Sigmoid colon (tissue), 7 donors: ENCODE results near the gene IGSF9. TPM values are rescaled to one million over a fixed set of nuclear protein-coding genes. Genes with fewer than 3 reads are reported as not detected.

ENCODE experiments used
- DNase-seq: peaks from one replicate; pipeline ENCODE4 v3.0.0-alpha.2; 2019
- H3K27ac ChIP-seq, 4 donors: fragments of 200-600 bp; sonication (generic); one replicate each; pipeline ENCODE4 v1.5.1; 2016 to 2019; ENCODE audit warnings: mild to moderate bottlenecking in 1 of 4
- H3K27me3 ChIP-seq, 3 donors: fragments of 200-600 bp; sonication (generic); one replicate each; pipeline ENCODE4 v1.5.1; 2019; ENCODE audit warnings: mild to moderate bottlenecking in 1 of 3
- H3K36me3 ChIP-seq, 4 donors: fragments of 200-600 bp; sonication (generic); one replicate each; pipeline ENCODE4 v1.5.1; 2016 to 2019
- H3K4me1 ChIP-seq, 4 donors: fragments of 200-600 bp; sonication (generic); one replicate each; pipeline ENCODE4 v1.5.1; 2017 to 2019
- H3K4me3 ChIP-seq, 4 donors: fragments of 200-600 bp; sonication (generic); one replicate each; pipeline ENCODE4 v1.5.1; 2017 to 2019; ENCODE audit warnings: mild to moderate bottlenecking in 2 of 4, moderate library complexity in 1 of 4
- H3K9me3 ChIP-seq, 4 donors: fragments of 200-600 bp in 3 of 4; sonication (generic) in 3 of 4; one replicate each; pipeline versions ENCODE4 v1.5.1 to v1.6.1; 2013 to 2019
- CTCF ChIP-seq, 4 experiments: fragments of 450-650 bp in 3 of 4; fragments of 200-600 bp in 1 of 4; IDR thresholded peaks; one replicate each; pipeline ENCODE4 v1.5.1; 2016 to 2019; ENCODE audit warnings: antibody characterized with exemption in 4 of 4, mild to moderate bottlenecking in 3 of 4, moderate library complexity in 2 of 4
- EP300 ChIP-seq, 4 donors: sonication (generic); formaldehyde crosslinking; IDR thresholded peaks; one replicate each; pipeline ENCODE4 v1.6.1; 2017; ENCODE audit warnings: antibody characterized with exemption in 4 of 4
- POLR2A ChIP-seq, 2 donors: fragments of 450-650 bp; IDR thresholded peaks; one replicate each; pipeline ENCODE4 v1.6.1; 2016; ENCODE audit warnings: antibody characterized with exemption in 2 of 2, mild to moderate bottlenecking in 2 of 2, moderate library complexity in 2 of 2
- POLR2AphosphoS5 ChIP-seq, 4 donors: sonication (generic); formaldehyde crosslinking; IDR thresholded peaks; one replicate each; pipeline ENCODE4 v1.6.1; 2017; ENCODE audit warnings: antibody characterized with exemption in 4 of 4
- WGBS, 2 donors: extraction: QIAGEN DNeasy Blood & Tissue Kit; methylation state at CpG; one replicate each; pipeline ENCODE4 v1.1.7; 2013; 5-methylcytosine and 5-hydroxymethylcytosine counted together
- intact Hi-C: fragments of 100-400 bp; cut with DNase I; formaldehyde crosslinking; loops from one replicate; pipeline ENCODE4 v1.15.1; 2023
- polyA plus RNA-seq, 3 donors: library from polyadenylated mRNA; stranded (reverse); fragments of 200-250 nt; gene quantifications; one replicate each; pipeline ENCODE4 v1.2.3, GENCODE V29; 2013
- total RNA-seq, 4 donors: library from RNA; depleted of rRNA; stranded (reverse); fragments of >200 nt; gene quantifications; one replicate each; pipeline ENCODE4 v1.1.0, GENCODE V29; 2016
- donor health status: healthy with polysubstance abuse.
- donor health status: Bipolar disorder and iron deficiency.
- donor health status: healthy.

Gene IGSF9
- total and polyA plus RNA-seq, 7 donors: under 0.01 to 16.3 (median 9.2) TPM; not detected in 3

- H3K9me3 ChIP-seq: no peaks in the 10 kb centered on the region
- no peaks in the 10 kb centered on the region for H3K36me3 ChIP-seq
- H3K4me1 ChIP-seq: peaks cover 0 to 30% (median 20%) of the 10 kb centered on the region in 4 donors
- intact Hi-C loops: loop anchor here (5.0 kb wide), 1 partner anchor 164 kb away; the partner anchor contains the start of gene DUSP23
- H3K27ac ChIP-seq: peak overlapping the region in 2 of 4 donors; percentile 17 to 21
- H3K4me3 ChIP-seq: peak overlapping the region in 3 of 4 donors; percentile 44 to 51 (median 48)
- no peaks in the 10 kb centered on the region for H3K27me3 ChIP-seq
- no peak for DNase-seq
- TF ChIP-seq POLR2A (IDR thresholded peaks at IDR 0.05): no peak
- 48 to 59% methylated on average over 9 of the region's 9 CpGs for WGBS, 2 donors
Measured at GRCh38 chr1:159946242-159947187, 1.1 kb upstream of the IGSF9 start.

GRCh38 chr1:159944623-159945455 lies 574 bp downstream of the IGSF9 start:
- Histone ChIP-seq H3K4me3 (peak overlapping the region; percentile 18 to 51 (median 46)), H3K27ac (no peak overlapping the region), H3K27me3 (no peaks in the 10 kb centered on the region)

GRCh38 chr1:159943908-159944622 lies 1.3 kb downstream of the IGSF9 start:
- H3K27ac ChIP-seq: no peak overlapping the region
- intact Hi-C loops: no loop called here

More at GRCh38 chr1:159944623-159945455, 574 bp downstream of the IGSF9 start:
- Histone ChIP-seq H3K36me3 (no peaks in the 10 kb centered on the region), H3K4me1 (peaks cover 0 to 29% (median 20%) of the 10 kb centered on the region in 4 donors), H3K9me3 (no peaks in the 10 kb centered on the region)
- whole genome bisulfite sequencing, 2 donors: 41 to 45% methylated on average over 11 of the region's 11 CpGs
- intact Hi-C loops: loop anchor here (5.0 kb wide), 1 partner anchor 163 kb away; the partner anchor contains the start of gene DUSP23
- DNase-seq: no peak
- TF ChIP-seq EP300 (IDR thresholded peaks at IDR 0.05): no peak
- TF ChIP-seq POLR2A (IDR thresholded peaks at IDR 0.05): no peak
- no peak for TF ChIP-seq CTCF (IDR thresholded peaks at IDR 0.05)
- TF ChIP-seq POLR2AphosphoS5 (IDR thresholded peaks at IDR 0.05): no peak

GRCh38 chr1:159943278-159943640 lies 2.2 kb downstream of the IGSF9 start:
- DNase-seq: no peak
- Histone ChIP-seq H3K36me3 (no peaks in the 10 kb centered on the region), H3K4me3 (no peak overlapping the region), H3K9me3 (no peaks in the 10 kb centered on the region), H3K4me1 (peaks cover 0 to 15% (median 15%) of the 10 kb centered on the region in 4 donors), H3K27me3 (no peaks in the 10 kb centered on the region), H3K27ac (no peak overlapping the region)
- TF ChIP-seq POLR2A (IDR thresholded peaks at IDR 0.05): no peak
- TF ChIP-seq EP300 (IDR thresholded peaks at IDR 0.05): no peak
- TF ChIP-seq CTCF (IDR thresholded peaks at IDR 0.05): no peak
- TF ChIP-seq POLR2AphosphoS5 (IDR thresholded peaks at IDR 0.05): no peak
- intact Hi-C loops: no loop called here
- WGBS, 2 donors: 84 to 95% methylated on average over 5 of the region's 5 CpGs

More at GRCh38 chr1:159943908-159944622, 1.3 kb downstream of the IGSF9 start:
- H3K4me3 ChIP-seq: no peak overlapping the region
- H3K9me3 ChIP-seq: no peaks in the 10 kb centered on the region
- no peak for DNase-seq
- 80 to 84% methylated on average over 9 of the region's 9 CpGs for WGBS, 2 donors
- H3K36me3 ChIP-seq: no peaks in the 10 kb centered on the region
- H3K27me3 ChIP-seq: no peaks in the 10 kb centered on the region
- TF ChIP-seq CTCF (IDR thresholded peaks at IDR 0.05): no peak
- no peak for TF ChIP-seq EP300 (IDR thresholded peaks at IDR 0.05)
- TF ChIP-seq POLR2A (IDR thresholded peaks at IDR 0.05): no peak
- no peak for TF ChIP-seq POLR2AphosphoS5 (IDR thresholded peaks at IDR 0.05)
- peaks cover 0 to 21% (median 17%) of the 10 kb centered on the region in 4 donors for H3K4me1 ChIP-seq
